ENCODE measurements around the gene PKMYT1.

- TF ChIP-seq, protein P1, sequence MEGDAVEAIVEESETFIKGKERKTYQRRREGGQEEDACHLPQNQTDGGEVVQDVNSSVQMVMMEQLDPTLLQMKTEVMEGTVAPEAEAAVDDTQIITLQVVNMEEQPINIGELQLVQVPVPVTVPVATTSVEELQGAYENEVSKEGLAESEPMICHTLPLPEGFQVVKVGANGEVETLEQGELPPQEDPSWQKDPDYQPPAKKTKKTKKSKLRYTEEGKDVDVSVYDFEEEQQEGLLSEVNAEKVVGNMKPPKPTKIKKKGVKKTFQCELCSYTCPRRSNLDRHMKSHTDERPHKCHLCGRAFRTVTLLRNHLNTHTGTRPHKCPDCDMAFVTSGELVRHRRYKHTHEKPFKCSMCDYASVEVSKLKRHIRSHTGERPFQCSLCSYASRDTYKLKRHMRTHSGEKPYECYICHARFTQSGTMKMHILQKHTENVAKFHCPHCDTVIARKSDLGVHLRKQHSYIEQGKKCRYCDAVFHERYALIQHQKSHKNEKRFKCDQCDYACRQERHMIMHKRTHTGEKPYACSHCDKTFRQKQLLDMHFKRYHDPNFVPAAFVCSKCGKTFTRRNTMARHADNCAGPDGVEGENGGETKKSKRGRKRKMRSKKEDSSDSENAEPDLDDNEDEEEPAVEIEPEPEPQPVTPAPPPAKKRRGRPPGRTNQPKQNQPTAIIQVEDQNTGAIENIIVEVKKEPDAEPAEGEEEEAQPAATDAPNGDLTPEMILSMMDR (IDR thresholded peaks at IDR 0.05) = no peak
- TF ChIP-seq POLR2A (IDR thresholded peaks at IDR 0.05) = no peak
These were observed 498 bp downstream of the PKMYT1 start for GRCh38 chr16:2979669-2980226.
